Activated CD8-positive, alpha-beta memory T cell treated with anti-CD3 and anti-CD28 coated beads for 36 hours (primary cell): ENCODE results near the gene KLF15. TPM values are rescaled to one million over a fixed set of nuclear protein-coding genes. Genes with fewer than 3 reads are reported as not detected.

Experiments
- CTCF ChIA-PET: fragments of 350-600 bp; sonication (Branson Sonifier 250); formaldehyde crosslinking; loops from one replicate; lab custom pipeline; 2021; ENCODE audit warnings: antibody characterized with exemption; lab: Charles Lee
- POLR2A ChIA-PET: fragments of 350-600 bp; sonication (Branson Sonifier 250); formaldehyde crosslinking; loops from one replicate; lab custom pipeline; 2021; ENCODE audit warnings: antibody characterized with exemption; lab: Charles Lee
- total RNA-seq, 2 experiments: library from RNA; stranded (reverse); gene quantifications; one replicate each; pipeline ENCODE4 v1.2.3, GENCODE V29; 2021

Gene KLF15
- under 1 TPM; 0.34 to 0.42 TPM for total RNA-seq

DNA sequence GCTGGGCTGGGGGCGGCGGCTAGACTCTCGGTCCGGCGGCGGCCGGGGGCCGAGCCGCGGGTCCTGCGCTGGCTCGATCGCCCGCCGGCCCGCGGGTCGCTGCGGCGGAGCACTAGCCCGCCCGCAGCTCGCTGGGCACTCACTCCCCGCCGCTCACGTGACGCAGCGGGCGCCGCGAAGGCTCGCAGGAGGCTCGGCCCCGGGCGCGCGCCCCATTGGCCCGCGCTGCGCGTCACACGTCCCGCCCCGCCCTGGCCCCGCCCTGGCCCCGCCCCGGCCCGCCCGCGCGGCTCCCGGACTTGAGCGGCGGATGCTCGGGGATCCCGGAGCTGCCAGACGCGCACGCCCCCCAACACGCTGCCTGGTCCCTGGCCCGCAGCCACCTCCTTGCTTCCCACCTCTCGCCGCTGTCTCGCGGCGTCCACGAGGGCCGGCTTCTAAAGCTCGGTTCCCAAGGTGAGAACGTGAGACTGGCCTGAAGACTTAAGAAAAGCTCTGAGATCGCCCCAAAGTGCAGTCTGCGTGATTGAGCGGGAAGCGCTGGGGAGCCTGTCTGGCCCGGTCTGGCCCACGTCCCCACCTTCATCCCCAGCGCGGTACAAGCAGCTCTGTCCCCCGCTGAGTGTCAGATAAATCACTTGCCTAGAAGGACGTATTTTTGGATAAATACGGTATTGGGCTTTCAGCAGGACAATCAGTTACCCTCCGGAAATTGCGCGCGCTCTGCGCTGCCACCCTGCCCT, at the start of gene KLF15:
KLF15 (minus strand) TSS at position 114 of the 743 bp plus-strand sequence. CDS start 4,486 bp downstream, outside the sequence.
- POLR2A ChIA-PET, result no interaction called here
- CTCF ChIA-PET, result interaction anchor here (0.7 kb wide), 1 partner anchor 298 kb away, joined by 3 read pairs; no protein-coding TSS in a partner anchor

DNA sequence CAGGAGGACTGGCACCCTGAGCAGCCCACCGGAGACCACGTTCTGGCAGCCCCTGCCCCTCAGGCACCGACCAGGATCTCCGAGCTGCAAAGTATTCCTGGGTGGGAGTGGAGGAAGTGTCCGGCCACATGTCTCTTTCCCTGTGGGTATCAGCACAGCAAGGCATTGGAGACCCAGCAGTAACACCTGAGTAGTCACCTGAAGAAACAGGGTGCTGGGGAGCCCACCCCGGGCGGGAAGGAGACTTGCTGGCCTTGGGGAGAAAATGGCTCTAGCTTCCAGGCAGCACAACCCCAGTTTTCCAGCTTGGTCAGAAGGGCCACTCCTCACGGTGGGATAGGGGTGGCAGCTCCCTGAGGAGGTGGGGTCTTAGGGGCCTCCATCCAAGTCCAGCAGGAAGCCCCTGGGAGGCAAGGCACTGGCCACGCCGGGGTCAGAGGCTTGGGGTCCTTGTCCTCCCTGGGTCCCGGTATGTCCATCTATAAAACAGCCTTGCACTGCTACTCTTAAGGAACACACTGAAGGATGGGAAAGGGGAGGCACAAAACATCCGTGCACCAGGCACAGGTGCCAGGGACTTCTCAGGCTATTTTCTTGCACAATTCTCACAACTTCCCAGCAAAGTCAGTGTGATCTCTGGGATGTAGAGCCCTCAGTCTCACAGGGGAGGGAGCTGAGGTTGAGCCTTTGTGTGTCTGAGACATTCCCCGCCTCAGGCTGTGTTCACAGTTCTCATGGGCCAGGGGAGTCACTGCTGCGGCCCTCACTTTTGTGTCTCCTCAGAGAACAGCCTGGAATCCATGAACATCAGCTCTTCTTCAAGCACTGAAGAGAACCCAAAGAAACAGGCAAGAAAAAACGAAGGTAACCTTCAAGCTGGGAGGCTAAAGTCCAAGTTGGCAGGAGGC, 49.4 kb upstream of the KLF15 start:
- ChIA-PET POLR2A (no interaction called here), CTCF (interaction anchor here (0.6 kb wide), 2 partner anchors 114 to 1106 kb away, joined by 3 read pairs; no protein-coding TSS in a partner anchor)

GRCh38 chr3:126402666-126403302, 45.6 kb upstream of the KLF15 start:
- POLR2A ChIA-PET, result no interaction called here
- CTCF ChIA-PET, result no interaction called here

DNA sequence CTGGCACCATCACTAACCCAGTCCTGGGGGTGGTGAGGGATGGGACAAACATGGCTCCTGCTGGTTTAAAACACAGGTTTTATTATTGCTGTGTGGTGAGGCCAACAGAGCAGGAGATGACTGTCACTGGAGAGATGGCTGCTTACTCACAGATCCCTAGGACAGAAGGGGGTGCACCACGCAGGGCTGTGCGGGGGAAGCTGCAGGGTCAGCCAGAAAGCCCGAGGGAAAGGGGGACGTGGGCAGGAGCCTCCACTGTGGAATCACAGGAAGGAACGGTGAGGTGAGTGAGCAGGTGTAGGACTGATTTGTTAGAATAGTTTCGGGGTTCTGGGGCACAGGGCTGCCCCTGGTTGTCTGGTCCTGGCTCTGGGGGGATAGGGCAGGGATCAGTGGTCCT, 45.0 kb upstream of the KLF15 start:
- POLR2A ChIA-PET, result no interaction called here
- CTCF ChIA-PET, result no interaction called here

GRCh38 chr3:126401611-126402160, 44.5 kb upstream of the KLF15 start:
- ChIA-PET CTCF (no interaction called here), POLR2A (no interaction called here)

DNA sequence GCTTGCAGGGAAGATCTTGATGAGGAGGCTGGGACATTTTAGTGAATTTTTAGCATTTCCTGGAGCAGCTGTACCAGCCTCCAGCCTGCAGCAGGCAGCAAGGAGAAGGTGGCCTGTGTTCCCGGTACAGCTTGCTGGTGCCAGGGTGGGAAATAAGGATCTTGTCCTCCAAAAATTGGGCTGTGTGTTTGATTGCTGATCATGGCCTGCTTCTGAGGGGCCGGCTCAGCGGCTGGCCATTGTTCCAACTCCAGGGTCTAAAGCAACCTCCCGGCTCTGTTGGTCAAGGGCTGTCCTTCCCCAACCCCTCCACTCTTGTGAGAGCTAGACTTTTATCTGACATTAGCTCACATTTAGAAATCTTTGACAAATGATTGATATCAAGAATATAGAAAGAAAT, 42.5 kb upstream of the KLF15 start:
- POLR2A ChIA-PET, result no interaction called here
- CTCF ChIA-PET, result no interaction called here

GRCh38 chr3:126399351-126399735, 42.1 kb upstream of the KLF15 start:
- CTCF ChIA-PET, result no interaction called here
- POLR2A ChIA-PET, result no interaction called here

DNA sequence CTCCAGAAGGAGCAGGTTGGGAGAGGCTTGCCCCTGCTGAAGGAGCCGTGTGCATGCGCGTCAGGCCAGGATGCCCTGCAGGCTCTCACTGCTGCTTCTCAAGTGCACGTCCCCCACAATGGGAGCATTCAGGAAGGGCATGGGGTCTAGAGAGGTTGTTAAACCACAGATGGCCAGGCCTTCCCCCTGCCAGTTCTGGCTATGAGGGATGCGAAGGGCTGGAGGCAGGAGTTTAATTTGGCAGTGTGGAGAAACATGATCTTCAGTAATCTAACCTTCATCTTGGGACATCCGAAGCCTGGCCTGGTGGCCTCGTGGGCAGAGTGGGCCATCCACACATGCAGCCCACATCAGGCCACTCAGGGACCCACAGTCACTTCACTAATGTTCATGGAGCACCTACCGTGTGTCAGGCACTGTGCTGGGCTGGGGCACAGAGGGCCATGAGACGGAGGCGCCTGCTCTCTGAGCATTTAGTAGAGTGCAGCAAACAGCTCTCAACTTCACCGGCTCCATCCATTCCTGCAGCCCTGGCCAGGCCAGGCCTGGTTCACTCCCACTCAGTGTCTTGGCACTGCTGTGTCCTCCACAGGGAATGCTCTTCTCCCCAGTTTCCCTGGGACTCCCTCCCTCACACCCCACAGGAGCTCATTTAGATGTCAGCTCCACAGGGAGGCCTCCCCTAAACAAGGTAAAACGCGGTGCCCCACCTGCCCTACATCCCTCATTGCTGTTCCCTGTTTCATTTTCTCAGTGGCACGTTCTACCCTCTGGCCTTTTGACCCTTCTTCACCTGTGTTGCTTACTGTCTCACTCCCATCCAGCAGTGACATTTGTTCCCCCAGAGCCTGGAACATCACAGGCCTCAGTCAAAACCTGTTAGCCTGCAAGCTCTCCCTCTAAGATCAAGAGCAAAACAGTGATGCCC, 41.5 kb upstream of the KLF15 start:
- ChIA-PET POLR2A (no interaction called here), CTCF (no interaction called here)

- ChIA-PET POLR2A (no interaction called here), CTCF (no interaction called here)
Measured at GRCh38 chr3:126397610-126398422, 40.6 kb upstream of the KLF15 start.

DNA sequence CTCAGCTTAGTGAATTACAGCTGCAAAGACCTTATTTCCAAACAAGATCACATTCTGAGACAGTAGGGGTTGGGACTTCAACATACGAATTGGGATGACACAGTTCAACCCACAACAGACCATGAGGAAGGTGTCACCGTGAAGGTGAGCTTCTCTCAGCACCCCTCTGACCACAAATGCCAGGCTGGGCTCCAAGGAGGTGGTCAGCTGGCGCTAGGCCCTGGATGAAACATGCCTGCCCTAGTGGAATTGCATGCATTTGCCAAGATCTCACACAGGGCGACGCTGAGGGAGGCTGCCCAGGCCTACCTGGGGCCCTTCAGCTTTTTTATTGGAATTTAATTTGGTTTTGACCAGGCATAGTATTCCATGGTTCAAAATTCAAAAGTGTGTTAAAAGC, 39.3 kb upstream of the KLF15 start:
- POLR2A ChIA-PET, result no interaction called here
- CTCF ChIA-PET, result no interaction called here

DNA sequence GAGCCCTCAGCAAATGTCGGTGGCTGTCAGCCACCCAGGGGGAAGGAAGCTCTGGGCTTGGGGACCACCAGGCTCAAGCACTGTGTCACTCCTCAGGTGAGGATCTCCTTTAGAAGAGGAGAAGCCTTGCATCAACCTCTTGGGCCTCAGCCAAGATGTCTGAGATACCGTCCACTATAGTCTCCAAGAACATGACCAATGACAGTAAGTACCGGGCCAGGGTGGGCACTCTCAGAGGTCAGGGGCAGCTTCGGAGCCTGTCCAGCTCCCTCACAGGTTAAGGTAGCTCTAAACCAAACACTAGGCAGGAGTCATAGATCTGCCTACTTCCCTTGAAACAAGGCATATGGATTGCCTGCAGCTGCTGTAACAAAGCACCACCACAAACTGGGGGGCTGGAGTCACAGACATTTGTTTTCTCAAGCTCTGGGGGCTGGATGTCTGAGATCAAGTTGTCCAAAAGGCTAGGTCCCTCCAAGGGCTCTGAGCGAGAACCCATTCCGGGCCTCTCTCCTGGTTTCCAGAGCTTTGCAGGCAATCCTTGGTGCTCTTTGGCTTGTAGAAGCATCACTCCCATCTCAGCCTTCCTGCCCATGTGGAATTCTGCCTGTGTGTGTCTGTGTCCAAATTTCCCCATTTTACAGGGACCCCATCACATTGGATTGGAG, 38.8 kb upstream of the KLF15 start:
- CTCF ChIA-PET, result no interaction called here
- POLR2A ChIA-PET, result no interaction called here

GRCh38 chr3:126394977-126395321, 37.7 kb upstream of the KLF15 start:
- ChIA-PET POLR2A (no interaction called here), CTCF (no interaction called here)

GRCh38 chr3:126394179-126394976, 37.2 kb upstream of the KLF15 start, which contains the start of gene CFAP100:
CFAP100 (plus strand) TSS chr3:126394909; CDS start chr3:126396001, 1,092 bp downstream.
- ChIA-PET POLR2A (no interaction called here), CTCF (no interaction called here)

DNA sequence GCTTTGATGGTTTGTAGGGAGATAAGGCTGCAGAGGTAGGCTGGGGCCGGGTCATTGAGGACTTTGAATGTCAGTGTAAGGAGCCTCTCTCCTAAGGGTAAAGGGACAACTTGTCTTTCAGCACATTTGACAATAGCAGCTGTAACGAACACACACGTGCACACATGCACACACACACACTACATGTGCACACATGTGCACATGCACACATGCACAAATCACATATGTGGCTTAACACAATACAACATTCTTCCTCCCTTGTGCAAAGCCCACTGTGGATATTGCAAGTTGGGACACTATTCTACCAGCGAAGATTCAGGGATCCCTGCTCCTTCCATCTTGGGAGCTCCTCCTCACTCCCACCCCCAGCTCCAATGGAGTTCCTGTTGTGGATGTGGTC, 36.4 kb upstream of the KLF15 start:
- CTCF ChIA-PET, result no interaction called here
- POLR2A ChIA-PET, result no interaction called here

DNA sequence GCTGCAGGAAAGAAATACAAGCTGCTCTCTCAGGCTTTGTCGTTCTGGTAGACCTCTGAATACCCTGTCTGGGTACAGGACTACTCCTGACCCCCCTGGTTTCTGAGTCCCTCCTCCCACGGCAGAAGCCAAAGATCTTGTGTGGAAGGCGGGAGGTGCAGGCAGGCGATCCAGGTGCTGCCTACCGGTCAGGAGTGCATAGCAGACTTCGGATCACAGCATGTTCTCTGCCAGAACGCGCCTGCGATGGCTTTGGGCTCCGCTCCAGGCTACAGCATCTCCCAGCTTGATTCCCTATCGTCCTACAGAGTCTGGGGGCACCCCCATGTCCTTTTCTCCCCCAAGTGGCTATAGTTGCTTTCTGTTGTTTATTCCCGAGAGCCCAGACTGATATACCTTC, 35.0 kb upstream of the KLF15 start:
- CTCF ChIA-PET, result no interaction called here

DNA sequence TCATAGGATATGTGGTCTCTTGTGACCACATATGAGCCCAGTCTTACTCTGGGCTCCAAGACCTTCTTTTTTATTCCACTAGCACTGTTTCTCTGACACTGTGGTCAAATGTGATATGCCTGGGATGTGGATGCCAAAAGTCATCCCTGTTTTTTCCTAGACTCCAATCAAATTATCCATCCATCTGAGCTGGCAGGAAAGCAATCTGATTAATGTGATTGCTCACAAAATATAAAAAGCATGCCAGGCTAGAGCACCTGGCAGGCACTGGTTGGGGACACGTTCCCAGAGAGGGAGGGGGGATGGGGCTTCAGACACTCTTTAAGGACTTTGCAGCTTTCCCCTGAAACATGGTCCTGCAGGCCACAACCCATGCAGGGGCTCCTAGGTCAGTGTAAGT, 34.4 kb upstream of the KLF15 start:
- POLR2A ChIA-PET, result no interaction called here
- CTCF ChIA-PET, result no interaction called here

More for the DNA sequence above, 35.0 kb upstream of the KLF15 start:
- POLR2A ChIA-PET, result no interaction called here

DNA sequence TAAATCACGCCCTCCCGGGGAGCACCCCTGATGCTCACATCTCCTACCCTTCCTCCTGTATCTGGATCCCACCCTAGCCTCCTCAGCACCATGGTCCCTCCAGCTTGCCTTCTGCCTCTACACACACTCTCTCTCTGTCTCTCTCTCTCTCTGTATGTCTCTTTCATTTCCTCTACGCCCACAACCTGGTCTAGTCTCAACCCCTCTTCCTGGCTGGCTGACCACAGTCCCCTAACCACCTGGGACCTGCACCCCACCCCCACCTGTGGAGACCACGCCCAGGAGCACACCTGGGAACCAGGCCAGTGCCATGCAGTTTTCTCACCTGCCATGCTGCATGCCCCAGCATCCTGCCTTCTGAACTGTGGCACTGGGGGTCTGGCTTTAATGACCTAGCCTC, 33.5 kb upstream of the KLF15 start:
- CTCF ChIA-PET, result no interaction called here

More for the DNA sequence above, 33.5 kb upstream of the KLF15 start:
- POLR2A ChIA-PET, result no interaction called here
